Measurements from ENCODE around the gene EFCAB6.

DNA sequence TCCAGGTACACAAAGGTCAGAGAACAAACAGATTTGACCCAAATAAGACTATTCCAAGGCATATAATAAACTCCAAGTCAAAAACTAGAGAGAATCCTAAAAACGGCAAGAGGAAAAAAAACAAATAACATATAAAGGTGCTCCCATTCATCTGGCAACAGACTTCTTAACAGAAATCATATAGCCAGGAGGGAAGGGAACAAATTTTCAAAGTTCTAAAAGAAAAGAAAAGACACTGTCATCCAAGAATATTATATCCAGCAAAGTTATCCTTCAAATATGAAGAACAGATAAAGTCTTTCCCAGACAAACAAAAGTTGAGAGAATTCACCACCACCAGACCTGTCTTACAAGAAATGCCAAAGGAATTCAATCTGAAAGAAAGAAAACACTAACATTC is 11.1 kb downstream of the EFCAB6 start:
- no peak for TF ChIP-seq CTCF (IDR thresholded peaks at IDR 0.05)
- TF ChIP-seq EP300 (IDR thresholded peaks at IDR 0.05), result no peak
- TF ChIP-seq POLR2A (IDR thresholded peaks at IDR 0.05), result no peak
- no peak for TF ChIP-seq POLR2AphosphoS5 (IDR thresholded peaks at IDR 0.05)
